Measurements from ENCODE around the gene HDLBP.
"Not testable (repeated sequence)": the region's sequence is repeated elsewhere in the genome, so short reads cannot be mapped to it uniquely, and the experiment has no call there.

Gene HDLBP

DNA sequence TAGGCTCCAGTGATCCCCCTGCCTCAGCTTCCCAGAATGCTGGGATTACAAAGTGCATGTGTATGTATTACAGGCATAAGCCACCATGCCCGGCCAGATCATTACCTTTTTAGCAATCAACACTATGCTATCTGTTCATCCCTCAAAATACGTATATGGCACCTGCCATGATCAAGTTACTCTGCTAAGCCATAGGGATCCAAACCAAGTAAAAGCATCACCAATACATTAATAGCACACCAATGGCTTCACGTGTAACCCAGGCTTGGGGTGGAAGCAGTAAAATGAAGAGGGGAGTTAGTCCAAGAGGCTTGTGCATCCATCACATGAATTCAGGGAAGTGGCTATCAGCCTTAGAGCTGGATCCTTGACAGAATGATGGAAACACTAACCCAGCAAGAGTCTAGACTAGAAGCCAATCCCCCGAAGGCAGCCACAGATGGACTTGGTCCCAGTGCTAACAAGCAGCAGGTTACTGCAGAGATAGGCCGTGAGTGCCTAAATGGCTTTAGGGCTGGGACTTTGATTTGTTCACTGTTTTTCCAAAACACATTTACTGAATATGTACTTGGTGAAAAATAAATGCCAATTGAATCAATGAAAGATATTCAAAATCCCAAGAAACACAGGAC, 11.3 kb downstream of the HDLBP start:
- no peak for DNase-seq

GRCh38 chr2:241302759-241303651, 12.5 kb downstream of the HDLBP start:
- no peak for DNase-seq

DNA sequence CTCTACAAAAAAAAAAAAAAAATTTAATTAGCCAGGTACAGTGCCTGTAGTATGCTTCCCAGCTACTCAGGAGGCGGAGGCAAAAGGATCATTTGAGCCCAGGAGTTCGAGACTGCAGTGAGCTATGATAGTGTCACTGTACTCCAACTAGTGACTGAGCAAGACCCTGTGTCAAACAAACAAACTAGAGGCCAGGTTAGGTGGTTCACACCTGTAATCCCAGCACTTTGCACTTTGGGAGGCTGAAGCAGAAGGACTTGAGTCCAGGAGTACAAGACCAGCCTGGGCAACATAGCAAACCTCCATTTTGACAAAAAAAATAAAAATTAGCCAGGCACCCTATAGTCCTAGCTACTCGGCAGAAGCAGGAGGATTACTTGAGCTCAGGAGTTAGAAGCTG, 13.4 kb downstream of the HDLBP start:
- no peak for DNase-seq

- no peak for DNase-seq
Measured at GRCh38 chr2:241300000-241300399, 15.5 kb downstream of the HDLBP start.

GRCh38 chr2:241298673-241299072, 16.8 kb downstream of the HDLBP start:
- no peak for DNase-seq

DNA sequence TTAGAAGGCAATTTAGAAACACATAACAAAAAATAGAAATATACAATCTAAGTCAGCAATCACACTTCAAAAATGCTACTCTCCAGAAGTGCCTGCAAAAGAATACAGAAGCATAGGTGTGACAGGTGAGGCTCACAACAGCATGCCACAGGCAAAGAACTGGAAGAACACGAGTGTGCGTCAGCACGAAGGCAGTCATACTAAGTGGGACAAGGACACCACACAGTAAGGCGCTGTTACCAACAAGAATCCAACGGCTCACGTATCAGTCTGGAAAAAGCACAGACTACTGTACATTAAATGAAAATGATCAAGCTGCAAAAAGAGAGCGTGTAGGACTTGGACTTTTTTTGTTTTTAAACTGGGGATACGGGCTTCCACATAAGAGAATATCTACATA, 18.7 kb downstream of the HDLBP start:
- no peak for DNase-seq

GRCh38 chr2:241295326-241296095, 20.0 kb downstream of the HDLBP start:
- no peak for DNase-seq

GRCh38 chr2:241293378-241293797, 22.1 kb downstream of the HDLBP start:
- not testable (repeated sequence) for DNase-seq

DNA sequence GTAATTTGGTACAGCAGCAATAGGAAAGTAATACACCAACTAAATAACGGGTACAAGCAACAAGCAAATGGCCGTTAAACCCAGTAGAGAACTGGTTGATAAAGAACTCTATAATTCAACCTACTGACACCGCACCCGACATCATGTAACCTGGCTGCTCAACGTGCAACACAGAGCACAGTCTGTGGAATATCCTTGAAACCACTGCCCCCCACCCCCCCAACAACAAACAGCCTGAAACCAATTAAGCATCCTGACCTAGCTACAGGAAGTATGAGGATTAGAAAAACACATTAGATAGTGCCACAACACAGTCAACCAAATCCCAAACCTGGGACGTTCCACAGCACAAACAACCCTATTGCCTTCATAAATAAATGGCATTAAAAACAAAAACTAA, 23.5 kb downstream of the HDLBP start:
- no peak for DNase-seq

DNA sequence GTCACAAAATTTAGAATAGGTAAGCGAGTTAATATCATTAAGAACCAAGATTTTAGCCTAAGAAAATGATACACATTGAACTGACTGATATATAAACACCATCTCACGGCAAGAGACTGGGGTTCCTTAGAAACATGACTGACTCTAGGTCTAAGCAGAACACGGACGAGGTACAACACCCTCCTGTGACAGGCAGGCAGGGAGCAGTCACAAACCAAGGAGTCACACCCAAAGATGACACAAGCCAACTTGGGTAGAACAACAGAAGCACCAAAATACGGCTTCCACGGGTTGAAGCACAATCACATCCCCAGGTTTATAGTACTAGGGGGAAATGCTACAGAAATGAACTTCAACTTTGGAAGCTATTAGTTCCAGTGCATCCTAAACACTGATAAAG, 24.3 kb downstream of the HDLBP start:
- no peak for DNase-seq

- DNase-seq, result no peak
Measured at GRCh38 chr2:241289597-241289996, 25.9 kb downstream of the HDLBP start.

DNA sequence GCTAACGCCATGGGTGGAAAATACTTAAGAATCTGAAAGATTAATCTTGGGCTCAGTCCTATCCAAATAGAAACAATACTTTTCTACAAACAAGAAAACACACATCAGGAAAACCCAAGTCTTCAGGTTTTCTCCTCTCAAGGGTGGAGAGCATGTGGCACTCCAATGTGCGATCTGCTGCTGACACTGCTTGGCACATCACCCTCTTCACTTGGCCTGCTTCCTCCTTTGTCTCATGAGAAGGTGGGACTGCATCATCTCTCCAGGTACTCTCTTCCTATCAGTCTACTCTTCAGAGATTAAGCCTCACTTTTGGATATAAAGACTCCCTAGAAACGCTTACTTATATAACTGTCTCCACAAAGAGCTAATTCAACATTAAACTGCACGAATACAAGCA, 26.4 kb downstream of the HDLBP start:
- no peak for DNase-seq

GRCh38 chr2:241288324-241288888, 27.1 kb downstream of the HDLBP start:
- DNase-seq, result no peak

- DNase-seq, result no peak
Measured at GRCh38 chr2:241286348-241287090, 29.0 kb downstream of the HDLBP start.

DNA sequence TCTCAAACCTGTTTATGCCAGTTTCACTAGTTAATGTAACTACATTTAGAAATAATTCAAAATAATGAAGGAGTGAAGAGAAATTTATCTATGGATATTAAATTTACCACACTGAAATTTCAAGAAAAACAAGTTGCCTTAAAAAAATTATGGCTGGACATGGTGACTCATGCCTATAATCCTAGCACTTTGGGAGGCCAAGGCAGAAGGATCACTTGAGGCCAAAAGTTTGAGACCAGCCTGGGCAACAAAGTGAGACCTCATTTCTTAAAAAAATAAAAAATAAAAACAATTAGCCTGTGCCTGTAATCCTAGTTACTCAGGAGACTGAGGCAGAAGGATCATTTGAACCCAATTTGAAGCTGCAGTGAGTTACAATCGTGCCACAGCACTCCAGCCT, 29.9 kb downstream of the HDLBP start:
- no peak for DNase-seq

- DNase-seq, result no peak
Measured at GRCh38 chr2:241282555-241282954, 32.9 kb downstream of the HDLBP start.

GRCh38 chr2:241280291-241280690, 35.2 kb downstream of the HDLBP start:
- no peak for DNase-seq

DNA sequence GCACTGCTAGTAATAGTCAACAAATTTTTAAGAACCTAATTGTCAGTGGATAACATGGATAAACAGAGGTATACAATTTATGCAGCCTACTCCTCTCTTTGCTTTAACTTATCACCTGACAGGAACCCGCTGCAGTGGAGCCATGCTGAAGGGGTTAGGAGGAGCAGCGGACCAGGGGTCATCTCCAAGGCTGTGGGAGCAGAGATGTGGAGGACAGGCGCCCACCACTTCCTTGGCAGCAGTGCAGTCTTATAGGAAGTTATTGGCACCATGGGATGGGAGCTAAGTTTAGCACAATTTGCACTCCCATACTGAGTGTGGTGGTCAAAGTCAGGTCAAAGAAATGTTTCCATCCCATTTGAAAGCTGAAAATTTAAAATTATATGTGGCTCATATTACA, 35.6 kb downstream of the HDLBP start:
- no peak for DNase-seq

DNA sequence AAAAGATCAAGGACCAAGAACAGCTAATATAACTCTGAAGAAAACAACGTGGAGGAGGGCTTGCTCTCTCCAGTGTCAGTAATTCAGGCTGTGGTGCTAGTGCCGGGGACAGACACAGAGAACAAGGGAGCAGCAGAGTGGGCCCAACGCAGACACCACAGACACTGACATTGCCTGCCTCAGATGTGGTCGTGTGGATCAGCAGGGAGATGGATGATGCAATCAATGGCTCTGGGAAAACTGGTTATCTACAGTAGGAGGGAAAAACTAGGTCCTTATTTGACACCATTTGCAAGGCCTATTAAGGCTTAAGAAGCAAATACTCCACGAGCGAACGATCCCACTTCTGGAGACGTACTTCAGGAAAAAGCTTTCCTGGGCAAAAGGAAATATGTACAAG, 36.1 kb downstream of the HDLBP start:
- DNase-seq, result no peak

DNA sequence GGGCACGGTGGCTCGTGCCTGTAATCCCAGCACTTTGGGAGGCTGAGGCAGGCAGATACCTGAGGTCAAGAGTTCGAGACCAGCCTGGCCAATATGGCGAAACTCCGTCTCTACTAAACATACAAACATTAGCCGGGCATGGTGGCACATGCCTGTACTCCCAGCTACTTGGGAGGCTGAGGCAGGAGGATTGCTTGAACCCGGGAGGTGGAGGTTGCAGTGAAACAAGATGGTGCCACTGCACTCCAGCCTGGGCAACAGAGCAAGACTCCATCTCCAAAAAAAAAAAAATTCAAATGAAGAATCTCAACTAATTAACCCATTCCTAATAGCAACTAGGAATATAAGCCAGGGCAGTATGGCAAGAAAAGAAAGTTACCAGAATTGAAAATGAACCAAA, 37.2 kb downstream of the HDLBP start:
- DNase-seq, result not testable (repeated sequence)

GRCh38 chr2:241275910-241276309, 39.6 kb downstream of the HDLBP start:
- DNase-seq, result no peak

- no peak for DNase-seq
Measured at GRCh38 chr2:241275504-241275903, 40.0 kb downstream of the HDLBP start.

DNA sequence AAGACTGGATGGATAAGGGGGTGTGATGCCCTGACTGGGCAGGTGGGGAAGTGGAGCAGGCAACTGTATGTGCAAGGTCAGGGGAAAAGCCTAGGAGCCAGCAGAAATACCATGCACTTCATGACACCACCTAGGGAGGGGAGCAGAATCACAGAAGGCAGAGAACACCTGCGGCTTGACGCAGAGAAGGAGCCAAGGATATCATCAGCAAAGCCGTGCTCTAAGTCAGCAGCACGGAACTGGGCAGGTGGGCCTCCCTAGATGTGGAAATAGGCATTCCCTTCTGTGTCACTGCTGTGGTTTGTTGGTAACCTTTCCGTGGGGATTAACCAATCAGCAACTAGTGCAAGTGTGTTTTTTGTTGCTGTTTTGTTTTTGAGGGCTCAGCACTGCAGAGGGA, 41.3 kb downstream of the HDLBP start:
- no peak for DNase-seq

All from 8988T (cell line).